GM11168 (cell line): ENCODE results near the gene IFNA17.
"Not testable (repeated sequence)": the region's sequence is repeated elsewhere in the genome, so short reads cannot be mapped to it uniquely, and the experiment has no call there.

Source experiments
- in situ Hi-C: fragments of 300-500 bp; cut with MboI; formaldehyde crosslinking; loops from one replicate; pipeline ENCODE4 v1.12.0; 2022; ENCODE audit warnings: low sequenced_read_pairs; ENCODE audit not compliant: unreplicated experiment

IFNA17 gene

GRCh38 chr9:21213411-21214326 lies 14.4 kb downstream of the IFNA17 start:
- in situ Hi-C loops: not testable (repeated sequence)

GRCh38 chr9:21212160-21212559 lies 15.9 kb downstream of the IFNA17 start:
- in situ Hi-C loops: not testable (repeated sequence)

GRCh38 chr9:21210782-21211181 lies 17.2 kb downstream of the IFNA17 start:
- in situ Hi-C loops: not testable (repeated sequence)

GRCh38 chr9:21210311-21210710 lies 17.7 kb downstream of the IFNA17 start:
- in situ Hi-C loops: no loop called here

- in situ Hi-C loops: not testable (repeated sequence)
Measured at GRCh38 chr9:21207043-21207442, 21.0 kb downstream of the IFNA17 start, which contains the start of gene IFNA10. Gene IFNA10, minus strand, starts transcription at chr9:21207143. Its CDS starts 46 bp downstream, at chr9:21207097.

GRCh38 chr9:21205204-21205603 lies 22.8 kb downstream of the IFNA17 start:
- in situ Hi-C loops: no loop called here

GRCh38 chr9:21202105-21202504 lies 25.9 kb downstream of the IFNA17 start, which contains the start of gene IFNA7:
Gene IFNA7, minus strand, starts transcription at chr9:21202205. Its CDS starts 40 bp downstream, at chr9:21202165.
- in situ Hi-C loops: not testable (repeated sequence)

GRCh38 chr9:21194867-21195776 lies 32.9 kb downstream of the IFNA17 start:
- in situ Hi-C loops: not testable (repeated sequence)

GRCh38 chr9:21187487-21187886 lies 40.5 kb downstream of the IFNA17 start, which contains the start of gene IFNA4:
Gene IFNA4, minus strand, starts transcription at chr9:21187587. Its CDS starts 56 bp downstream, at chr9:21187531.
- in situ Hi-C loops: not testable (repeated sequence)

- in situ Hi-C loops: not testable (repeated sequence)
Measured at GRCh38 chr9:21182810-21183736, 44.9 kb downstream of the IFNA17 start.
